Measurements from ENCODE around the gene MST1.

DNA sequence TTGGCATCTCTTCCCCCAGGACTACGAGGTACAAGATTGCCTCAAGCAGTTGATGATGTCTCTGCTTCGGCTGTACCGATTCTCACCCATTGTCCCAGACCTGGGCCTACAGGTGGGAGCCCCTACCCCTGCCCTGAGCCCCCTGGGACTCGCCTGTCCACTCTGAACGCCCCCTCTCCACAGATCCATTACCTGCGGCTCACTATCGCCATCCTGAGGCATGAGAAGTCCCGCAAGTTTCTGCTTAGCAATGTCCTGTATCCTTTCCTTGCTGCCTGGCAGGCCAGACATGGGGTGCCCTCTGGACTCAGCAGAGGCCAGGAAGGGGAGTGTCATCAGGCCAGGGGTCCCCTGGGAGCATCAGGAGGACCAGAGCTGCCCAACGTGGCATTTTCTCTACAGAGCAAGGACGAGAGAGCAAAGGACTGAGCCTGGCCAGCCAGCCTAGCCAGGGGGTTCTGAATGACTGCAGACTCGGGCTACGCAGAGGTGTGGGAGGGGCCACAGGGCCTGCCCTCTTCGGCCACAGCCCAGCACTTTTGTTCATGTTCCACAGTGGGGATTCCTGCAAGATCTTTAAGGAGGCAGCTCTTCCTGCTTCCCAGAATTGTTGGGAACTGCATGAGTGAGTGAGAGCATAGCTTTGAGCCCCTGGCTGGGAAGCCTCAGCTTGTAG, 11.3 kb upstream of the MST1 start:
- TF ChIP-seq EP300 (IDR thresholded peaks at IDR 0.05; ENCODE audit: low read length) (no peak), ZNF561 (CRISPR knock-in tag; conservative IDR thresholded peaks at IDR 0.05) (no peak), BDP1 (IDR thresholded peaks at IDR 0.05; ENCODE audit: insufficient read depth, insufficient read length) (no peak), RBM15 (IDR thresholded peaks at IDR 0.05; ENCODE audit: insufficient read depth, low read length) (no peak), ZBTB17 (CRISPR knock-in tag; IDR thresholded peaks at IDR 0.05) (no peak), ELF4 (CRISPR knock-in tag; IDR thresholded peaks at IDR 0.05) (no peak), PRMT5 (CRISPR knock-in tag; IDR thresholded peaks at IDR 0.05) (no peak), ZNF444 (CRISPR knock-in tag; IDR thresholded peaks at IDR 0.05) (no peak), TEAD1 (CRISPR knock-in tag; IDR thresholded peaks at IDR 0.05) (no peak), EZH2 (IDR thresholded peaks at IDR 0.05; ENCODE audit: borderline replicate concordance, low read depth, low read length) (no peak), NFIC (IDR thresholded peaks at IDR 0.05) (no peak), TAF15 (IDR thresholded peaks at IDR 0.05; ENCODE audit: low read depth, low read length) (no peak)
- TF ChIP-seq, protein P1, sequence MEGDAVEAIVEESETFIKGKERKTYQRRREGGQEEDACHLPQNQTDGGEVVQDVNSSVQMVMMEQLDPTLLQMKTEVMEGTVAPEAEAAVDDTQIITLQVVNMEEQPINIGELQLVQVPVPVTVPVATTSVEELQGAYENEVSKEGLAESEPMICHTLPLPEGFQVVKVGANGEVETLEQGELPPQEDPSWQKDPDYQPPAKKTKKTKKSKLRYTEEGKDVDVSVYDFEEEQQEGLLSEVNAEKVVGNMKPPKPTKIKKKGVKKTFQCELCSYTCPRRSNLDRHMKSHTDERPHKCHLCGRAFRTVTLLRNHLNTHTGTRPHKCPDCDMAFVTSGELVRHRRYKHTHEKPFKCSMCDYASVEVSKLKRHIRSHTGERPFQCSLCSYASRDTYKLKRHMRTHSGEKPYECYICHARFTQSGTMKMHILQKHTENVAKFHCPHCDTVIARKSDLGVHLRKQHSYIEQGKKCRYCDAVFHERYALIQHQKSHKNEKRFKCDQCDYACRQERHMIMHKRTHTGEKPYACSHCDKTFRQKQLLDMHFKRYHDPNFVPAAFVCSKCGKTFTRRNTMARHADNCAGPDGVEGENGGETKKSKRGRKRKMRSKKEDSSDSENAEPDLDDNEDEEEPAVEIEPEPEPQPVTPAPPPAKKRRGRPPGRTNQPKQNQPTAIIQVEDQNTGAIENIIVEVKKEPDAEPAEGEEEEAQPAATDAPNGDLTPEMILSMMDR (IDR thresholded peaks at IDR 0.05 in 2 of 3, conservative IDR thresholded peaks at IDR 0.05 in 1 of 3; ENCODE audit: insufficient read depth in 2 of 3, low read depth in 1 of 3, low read length in 3 of 3): peak in 2 of 3 experiments; percentile 20 to 29; a peak in 2 of 6 replicates
